NT2/D1 (cell line): ENCODE results near the gene HOXA4.
A peak's percentile ranks its signal among the peaks of the same experiment; 100 is the strongest.

Source experiments
- SUZ12 ChIP-seq: IDR thresholded peaks from 2 replicates; pipeline ENCODE4 v1.6.1; 2011; ENCODE audit not compliant: insufficient read length, insufficient read depth; ENCODE audit errors: extremely low read depth
- YY1 ChIP-seq: IDR thresholded peaks from 2 replicates; pipeline ENCODE4 v1.6.1; 2011; ENCODE audit not compliant: insufficient read length, insufficient read depth
- ZNF274 ChIP-seq: IDR thresholded peaks from 2 replicates; pipeline ENCODE4 v1.6.1; 2011; ENCODE audit warnings: mild to moderate bottlenecking, low read depth, low read length

DNA sequence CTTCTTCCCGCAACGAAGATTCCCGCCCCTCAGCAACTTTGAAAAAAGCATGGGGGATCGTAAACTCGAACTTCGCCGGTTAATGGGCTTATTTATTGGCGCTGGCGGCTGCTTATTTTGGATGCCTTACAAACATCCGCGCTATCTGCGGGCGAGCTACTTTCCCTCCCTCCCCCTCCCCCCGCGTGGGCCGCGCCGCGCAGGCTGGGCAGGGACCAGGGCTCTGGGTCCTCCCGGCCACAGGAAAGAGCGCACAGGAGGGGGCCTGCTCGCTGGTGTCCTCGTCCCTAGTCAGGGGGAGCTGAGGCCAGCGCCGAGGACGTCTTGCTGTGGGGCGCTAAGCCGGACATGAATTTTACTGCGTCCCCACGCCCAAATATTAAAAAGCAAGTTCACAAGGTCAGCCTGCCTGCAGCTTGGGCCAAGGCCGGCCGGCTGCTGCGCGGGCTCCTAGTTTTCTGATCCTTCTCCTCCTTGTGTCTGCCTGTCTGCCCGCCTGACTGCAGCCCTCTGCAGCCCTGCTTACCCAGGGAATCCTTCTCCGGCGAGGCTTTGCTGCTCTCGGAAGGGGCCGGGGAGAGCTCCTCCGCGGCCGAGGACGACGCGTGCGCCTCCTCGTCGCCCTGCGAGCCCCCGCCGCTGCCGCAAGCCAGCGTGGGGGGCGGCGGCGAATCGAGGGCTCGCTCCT is 42.4 kb upstream of the HOXA4 start:
- TF ChIP-seq ZNF274 (no peak), YY1 (no peak), SUZ12 (peak; percentile 73)
